AG04449 (cell line): Measurements from ENCODE around the gene HSP90AA1.

ENCODE experiments used
- CTCF ChIA-PET: fragments of 350-600 bp; formaldehyde crosslinking; extraction: SDS; loops from one replicate; lab custom pipeline; 2021; ENCODE audit warnings: antibody characterized with exemption; lab: Yijun Ruan, JAX
- POLR2A ChIA-PET: fragments of 400-600, 350-600 bp; formaldehyde crosslinking; extraction: SDS; loops from one replicate; lab custom pipeline; 2020; ENCODE audit warnings: antibody characterized with exemption, inconsistent platforms; lab: Yijun Ruan, JAX
- DNase-seq: peaks from one replicate; pipeline ENCODE4 v3.0.0-alpha.2; 2010; ENCODE audit warnings: low read depth, low spot score
- H3K4me3 ChIP-seq: 2 replicates; pipeline ENCODE4 v1.5.1; 2011; ENCODE audit warnings: low read depth, mild to moderate bottlenecking, control low read depth, low read length
- TF ChIP-seq, protein P1 (sequence below): IDR thresholded peaks from one replicate; pipeline ENCODE4 v1.5.1; 2011; ENCODE audit warnings: mild to moderate bottlenecking, moderate library complexity, low read length, control low read depth, inconsistent platforms; ENCODE audit not compliant: insufficient read depth; ENCODE audit errors: missing control alignments

The HSP90AA1 gene

DNA sequence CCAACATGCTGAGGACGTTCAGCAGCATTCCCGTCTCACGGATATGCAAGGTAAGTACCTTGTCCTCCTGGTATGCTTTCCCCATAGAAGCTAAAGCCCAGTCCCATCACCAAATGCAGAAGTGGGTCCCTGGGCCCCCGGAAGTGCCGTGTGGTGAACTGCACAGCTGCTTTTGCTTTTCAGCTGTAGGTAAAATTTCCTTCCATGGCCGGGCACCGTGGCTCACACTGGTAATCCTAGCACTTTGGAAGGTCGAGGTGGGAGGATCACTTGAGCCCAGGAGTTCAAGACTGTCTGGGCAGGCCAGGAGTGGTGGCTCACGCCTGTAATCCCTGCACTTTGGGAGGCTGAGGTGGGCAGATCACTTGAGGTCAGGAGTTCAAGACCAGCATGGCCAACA lies 44.1 kb downstream of the HSP90AA1 start:
- no peak overlapping the region for H3K4me3 ChIP-seq
- no peak for DNase-seq
- POLR2A ChIA-PET, result no interaction called here
- TF ChIP-seq, protein P1, sequence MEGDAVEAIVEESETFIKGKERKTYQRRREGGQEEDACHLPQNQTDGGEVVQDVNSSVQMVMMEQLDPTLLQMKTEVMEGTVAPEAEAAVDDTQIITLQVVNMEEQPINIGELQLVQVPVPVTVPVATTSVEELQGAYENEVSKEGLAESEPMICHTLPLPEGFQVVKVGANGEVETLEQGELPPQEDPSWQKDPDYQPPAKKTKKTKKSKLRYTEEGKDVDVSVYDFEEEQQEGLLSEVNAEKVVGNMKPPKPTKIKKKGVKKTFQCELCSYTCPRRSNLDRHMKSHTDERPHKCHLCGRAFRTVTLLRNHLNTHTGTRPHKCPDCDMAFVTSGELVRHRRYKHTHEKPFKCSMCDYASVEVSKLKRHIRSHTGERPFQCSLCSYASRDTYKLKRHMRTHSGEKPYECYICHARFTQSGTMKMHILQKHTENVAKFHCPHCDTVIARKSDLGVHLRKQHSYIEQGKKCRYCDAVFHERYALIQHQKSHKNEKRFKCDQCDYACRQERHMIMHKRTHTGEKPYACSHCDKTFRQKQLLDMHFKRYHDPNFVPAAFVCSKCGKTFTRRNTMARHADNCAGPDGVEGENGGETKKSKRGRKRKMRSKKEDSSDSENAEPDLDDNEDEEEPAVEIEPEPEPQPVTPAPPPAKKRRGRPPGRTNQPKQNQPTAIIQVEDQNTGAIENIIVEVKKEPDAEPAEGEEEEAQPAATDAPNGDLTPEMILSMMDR, result no peak
- CTCF ChIA-PET, result interaction anchor here (1.2 to 2.3 kb wide), 2 partner anchors 21 to 82 kb away, joined by 3 to 7 read pairs; no protein-coding TSS in a partner anchor

DNA sequence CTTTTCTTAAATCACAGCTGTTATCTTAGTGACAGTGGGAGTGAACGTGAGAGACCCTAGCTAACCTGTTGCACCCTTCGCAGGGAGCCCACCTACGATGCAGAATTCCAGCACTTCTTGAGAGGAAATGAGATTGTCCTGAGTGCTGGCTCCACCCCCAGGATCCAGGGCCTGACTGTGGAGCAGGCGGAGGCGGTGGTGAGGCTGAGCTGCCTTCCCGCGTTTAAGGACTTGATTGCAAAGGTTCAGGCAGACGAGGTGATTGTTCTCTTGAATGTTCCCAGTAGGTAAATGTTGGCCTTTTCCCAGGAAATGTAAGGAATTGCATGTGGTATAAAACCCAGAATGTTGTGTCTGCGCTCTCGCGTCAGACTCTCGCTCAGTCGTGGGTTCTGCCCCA lies 46.7 kb downstream of the HSP90AA1 start:
- DNase-seq, result no peak
- ChIA-PET CTCF (interaction anchor here (1.3 kb wide), 1 partner anchor 57 kb away, joined by 4 read pairs; no protein-coding TSS in a partner anchor), POLR2A (no interaction called here)
- TF ChIP-seq, protein P1, result no peak
- no peak overlapping the region for H3K4me3 ChIP-seq

DNA sequence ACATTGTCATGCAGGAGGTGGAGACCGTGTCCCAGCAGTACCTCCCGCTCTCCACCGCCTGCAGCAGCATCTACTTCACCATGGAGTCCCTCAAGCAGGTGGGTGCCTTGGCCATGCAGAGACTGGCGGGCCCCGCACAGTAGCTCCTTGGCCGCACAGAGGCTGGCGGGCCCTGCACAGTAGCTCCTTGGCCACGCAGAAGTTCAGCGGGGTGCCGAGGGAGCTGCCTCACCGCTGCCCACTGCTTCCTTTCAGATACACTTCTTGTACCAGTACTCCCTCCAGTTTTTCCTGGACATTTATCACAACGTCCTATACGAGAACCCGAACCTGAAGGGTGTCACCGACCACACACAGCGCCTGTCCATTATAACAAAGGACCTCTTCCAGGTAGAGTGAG lies 47.7 kb downstream of the HSP90AA1 start:
- TF ChIP-seq, protein P1, result no peak
- POLR2A ChIA-PET, result no interaction called here
- CTCF ChIA-PET, result interaction anchor here (1.0 to 2.0 kb wide), 3 partner anchors 15 to 78 kb away, joined by 3 to 5 read pairs (median 4); no protein-coding TSS in a partner anchor
- no peak overlapping the region for H3K4me3 ChIP-seq
- DNase-seq, result no peak

DNA sequence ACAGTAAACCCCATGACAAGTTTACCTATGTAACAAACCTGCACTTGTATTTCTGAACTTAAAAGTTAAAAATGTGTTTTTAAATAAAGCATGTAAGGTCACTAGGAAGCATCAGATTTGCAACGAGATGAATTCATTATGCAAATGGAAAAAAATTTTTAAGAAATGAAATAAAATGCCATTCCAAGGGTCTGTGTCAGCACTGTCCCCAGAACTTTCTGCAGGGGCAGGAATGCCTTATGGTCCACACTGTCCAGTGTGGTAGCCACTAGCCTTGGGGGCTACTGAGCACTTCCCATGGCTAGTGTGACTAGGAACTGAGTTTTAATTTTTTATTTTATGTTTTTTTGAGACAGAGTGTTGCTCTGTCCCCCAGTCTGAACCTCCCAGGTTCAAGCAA lies 49.2 kb downstream of the HSP90AA1 start:
- ChIA-PET POLR2A (interaction anchor here (0.6 kb wide), 1 partner anchor 9 kb away, joined by 3 read pairs; no protein-coding TSS in a partner anchor), CTCF (interaction anchor here (0.7 to 2.0 kb wide), 5 partner anchors 9 to 85 kb away, joined by 3 to 5 read pairs (median 3); no protein-coding TSS in a partner anchor)
- no peak overlapping the region for H3K4me3 ChIP-seq
- TF ChIP-seq, protein P1, result no peak
- DNase-seq, result no peak

DNA sequence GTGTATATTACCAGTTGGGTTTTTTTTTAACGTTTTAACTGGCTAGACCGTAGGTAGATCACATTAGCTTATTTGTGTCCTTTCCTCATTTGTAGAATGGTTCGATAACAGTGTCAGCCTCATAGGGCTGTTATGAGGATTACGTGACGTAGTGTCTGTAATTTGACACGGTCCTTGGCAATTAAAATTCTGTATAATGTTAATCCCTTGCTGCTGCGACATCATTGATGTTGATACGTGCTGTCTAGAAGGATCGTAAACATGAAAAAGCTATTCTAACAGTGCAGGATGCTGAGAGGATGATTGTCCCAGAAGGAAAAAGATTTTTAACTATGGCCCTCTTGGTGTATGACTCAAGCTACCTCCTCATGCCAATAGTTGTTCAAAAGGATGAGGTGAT lies 50.9 kb downstream of the HSP90AA1 start:
- CTCF ChIA-PET, result interaction anchor here (1.0 to 1.5 kb wide), 5 partner anchors 10 to 279 kb away, joined by 3 to 5 read pairs (median 3); no protein-coding TSS in a partner anchor
- no peak for DNase-seq
- no peak overlapping the region for H3K4me3 ChIP-seq
- POLR2A ChIA-PET, result no interaction called here
- TF ChIP-seq, protein P1, result no peak

DNA sequence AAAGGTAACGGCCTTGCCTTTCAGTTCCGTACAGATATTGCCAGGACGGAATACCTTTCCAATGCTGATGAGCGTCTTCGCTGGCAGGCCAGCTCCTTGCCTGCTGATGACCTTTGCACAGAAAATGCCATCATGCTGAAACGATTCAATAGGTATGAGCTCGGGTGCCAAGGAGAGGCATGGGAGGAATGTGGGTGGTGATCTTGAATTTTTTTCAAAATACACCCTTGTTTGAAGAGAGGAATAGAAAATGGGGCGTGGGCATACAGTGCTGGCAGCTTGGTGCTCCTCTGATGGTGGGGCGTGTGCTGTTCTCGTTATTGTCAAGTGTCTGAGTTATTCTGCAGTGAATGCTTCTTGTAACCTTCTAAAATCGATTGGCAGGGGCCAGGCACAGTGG lies 52.5 kb downstream of the HSP90AA1 start:
- no peak for DNase-seq
- ChIA-PET CTCF (interaction anchor here (1.0 to 2.9 kb wide), 4 partner anchors 14 to 280 kb away, joined by 3 to 10 read pairs (median 4); no protein-coding TSS in a partner anchor), POLR2A (no interaction called here)
- TF ChIP-seq, protein P1, result no peak
- H3K4me3 ChIP-seq, result no peak overlapping the region
